Measurements from ENCODE around the gene CCNY. TPM values are rescaled to one million over a fixed set of nuclear protein-coding genes. Genes with fewer than 3 reads are reported as not detected.
A peak's percentile ranks its signal among the peaks of the same experiment; 100 is the strongest.

CCNY gene
- total RNA-seq, 2 experiments from 2014 or later: 31.2 to 32.1 TPM

GRCh38 chr10:35447693-35448407, 111.5 kb downstream of the CCNY start:
- Mint-ChIP-seq H3K4me1 (ENCODE audit: low read depth) (peaks cover 72% of the 10 kb centered on the region), H3K27me3 (ENCODE audit: low read depth) (no peaks in the 10 kb centered on the region), H3K27ac (peak overlapping the region; percentile 80), H3K4me3 (peak overlapping the region; percentile 52), H3K9me3 (peaks cover 27% of the 10 kb centered on the region), H3K36me3 (ENCODE audit: low read depth) (peaks cover 23% of the 10 kb centered on the region)
- CTCF ChIA-PET: no interaction called here
- peak; percentile 47 for DNase-seq
- intact Hi-C loops (cut with micrococcal nuclease): loop anchor here (2.0 to 10.0 kb wide), 2 partner anchors 15 to 453 kb away; no protein-coding TSS in a partner anchor

- intact Hi-C loops (cut with micrococcal nuclease): loop anchor here (2.0 to 10.0 kb wide), 2 partner anchors 14 to 454 kb away; no protein-coding TSS in a partner anchor
- Mint-ChIP-seq H3K27ac (peak overlapping the region; percentile 41), H3K4me1 (ENCODE audit: low read depth) (peaks cover 69% of the 10 kb centered on the region), H3K4me3 (no peak overlapping the region), H3K27me3 (ENCODE audit: low read depth) (no peaks in the 10 kb centered on the region), H3K9me3 (peaks cover 18% of the 10 kb centered on the region), H3K36me3 (ENCODE audit: low read depth) (peaks cover 17% of the 10 kb centered on the region)
- CTCF ChIA-PET: no interaction called here
- no peak for DNase-seq
These were observed 112.7 kb downstream of the CCNY start for GRCh38 chr10:35448687-35449662.

- Mint-ChIP-seq H3K9me3 (peaks cover 10% of the 10 kb centered on the region), H3K36me3 (ENCODE audit: low read depth) (peaks cover 11% of the 10 kb centered on the region), H3K4me1 (ENCODE audit: low read depth) (peaks cover 75% of the 10 kb centered on the region), H3K4me3 (peak overlapping the region; percentile 4), H3K27me3 (ENCODE audit: low read depth) (no peaks in the 10 kb centered on the region), H3K27ac (peak overlapping the region; percentile 2)
- DNase-seq: peak; percentile 52
- intact Hi-C loops (cut with micrococcal nuclease): loop anchor here (2.0 to 10.0 kb wide), 2 partner anchors 13 to 455 kb away; no protein-coding TSS in a partner anchor
- CTCF ChIA-PET: interaction anchor here (0.6 to 1.0 kb wide), 2 partner anchors 10 to 84 kb away, joined by 3 to 6 read pairs; no protein-coding TSS in a partner anchor
These were observed 113.6 kb downstream of the CCNY start for GRCh38 chr10:35449944-35450343.

GRCh38 chr10:35451151-35452016, 115.1 kb downstream of the CCNY start:
- Mint-ChIP-seq H3K27ac (no peak overlapping the region), H3K27me3 (ENCODE audit: low read depth) (no peaks in the 10 kb centered on the region), H3K4me1 (ENCODE audit: low read depth) (peaks cover 77% of the 10 kb centered on the region), H3K9me3 (peaks cover 2% of the 10 kb centered on the region), H3K4me3 (no peak overlapping the region), H3K36me3 (ENCODE audit: low read depth) (peaks cover 2% of the 10 kb centered on the region)
- no peak for DNase-seq
- CTCF ChIA-PET: interaction anchor here (0.6 to 1.4 kb wide), 3 partner anchors 10 to 446 kb away, joined by 3 to 4 read pairs (median 3); no protein-coding TSS in a partner anchor
- intact Hi-C loops (cut with micrococcal nuclease): no loop called here

GRCh38 chr10:35452171-35452570, 115.9 kb downstream of the CCNY start:
- CTCF ChIA-PET: interaction anchor here (0.6 to 1.4 kb wide), 3 partner anchors 9 to 212 kb away, joined by 3 to 4 read pairs (median 3); no protein-coding TSS in a partner anchor
- peaks cover 2% of the 10 kb centered on the region for H3K36me3 Mint-ChIP-seq (ENCODE audit: low read depth)
- H3K27ac Mint-ChIP-seq: no peak overlapping the region
- intact Hi-C loops (cut with micrococcal nuclease): no loop called here
- H3K9me3 Mint-ChIP-seq: no peaks in the 10 kb centered on the region
- H3K4me3 Mint-ChIP-seq: no peak overlapping the region
- H3K4me1 Mint-ChIP-seq (ENCODE audit: low read depth): peaks cover 77% of the 10 kb centered on the region
- no peak for DNase-seq
- H3K27me3 Mint-ChIP-seq (ENCODE audit: low read depth): no peaks in the 10 kb centered on the region

- H3K9me3 Mint-ChIP-seq: no peaks in the 10 kb centered on the region
- no peak for DNase-seq
- H3K27ac Mint-ChIP-seq: no peak overlapping the region
- peaks cover 2% of the 10 kb centered on the region for H3K36me3 Mint-ChIP-seq (ENCODE audit: low read depth)
- no peak overlapping the region for H3K4me3 Mint-ChIP-seq
- CTCF ChIA-PET: interaction anchor here (0.6 to 1.4 kb wide), 2 partner anchors 8 to 213 kb away, joined by 3 to 4 read pairs; no protein-coding TSS in a partner anchor
- H3K27me3 Mint-ChIP-seq (ENCODE audit: low read depth): no peaks in the 10 kb centered on the region
- intact Hi-C loops (cut with micrococcal nuclease): no loop called here
- peaks cover 78% of the 10 kb centered on the region for H3K4me1 Mint-ChIP-seq (ENCODE audit: low read depth)
These were observed 116.5 kb downstream of the CCNY start for GRCh38 chr10:35452847-35453246.

- H3K4me1 Mint-ChIP-seq (ENCODE audit: low read depth): peaks cover 77% of the 10 kb centered on the region
- H3K27ac Mint-ChIP-seq: no peak overlapping the region
- no peak overlapping the region for H3K4me3 Mint-ChIP-seq
- DNase-seq: no peak
- intact Hi-C loops (cut with micrococcal nuclease): no loop called here
- no peaks in the 10 kb centered on the region for H3K9me3 Mint-ChIP-seq
- CTCF ChIA-PET: no interaction called here
- H3K27me3 Mint-ChIP-seq (ENCODE audit: low read depth): no peaks in the 10 kb centered on the region
- peaks cover 2% of the 10 kb centered on the region for H3K36me3 Mint-ChIP-seq (ENCODE audit: low read depth)
These were observed 117.7 kb downstream of the CCNY start for GRCh38 chr10:35453855-35454532.

GRCh38 chr10:35456153-35456720, 119.9 kb downstream of the CCNY start:
- Mint-ChIP-seq H3K4me3 (no peak overlapping the region), H3K36me3 (ENCODE audit: low read depth) (peaks cover 2% of the 10 kb centered on the region), H3K27me3 (ENCODE audit: low read depth) (no peaks in the 10 kb centered on the region), H3K27ac (no peak overlapping the region), H3K9me3 (no peaks in the 10 kb centered on the region), H3K4me1 (ENCODE audit: low read depth) (peaks cover 77% of the 10 kb centered on the region)
- intact Hi-C loops (cut with micrococcal nuclease): no loop called here
- CTCF ChIA-PET: no interaction called here
- DNase-seq: no peak

- Mint-ChIP-seq H3K4me3 (no peak overlapping the region), H3K27me3 (ENCODE audit: low read depth) (no peaks in the 10 kb centered on the region), H3K4me1 (ENCODE audit: low read depth) (peaks cover 77% of the 10 kb centered on the region), H3K36me3 (ENCODE audit: low read depth) (peaks cover 2% of the 10 kb centered on the region), H3K9me3 (no peaks in the 10 kb centered on the region), H3K27ac (no peak overlapping the region)
- intact Hi-C loops (cut with micrococcal nuclease): no loop called here
- CTCF ChIA-PET: no interaction called here
- no peak for DNase-seq
These were observed 120.5 kb downstream of the CCNY start for GRCh38 chr10:35456784-35457183.

- intact Hi-C loops (cut with micrococcal nuclease): no loop called here
- no peaks in the 10 kb centered on the region for H3K27me3 Mint-ChIP-seq (ENCODE audit: low read depth)
- CTCF ChIA-PET: interaction anchor here (0.6 kb wide), 2 partner anchors 135 to 251 kb away, joined by 3 to 4 read pairs; no protein-coding TSS in a partner anchor
- H3K4me1 Mint-ChIP-seq (ENCODE audit: low read depth): peaks cover 86% of the 10 kb centered on the region
- H3K27ac Mint-ChIP-seq: peak overlapping the region; percentile 5
- DNase-seq: no peak
- peaks cover 2% of the 10 kb centered on the region for H3K36me3 Mint-ChIP-seq (ENCODE audit: low read depth)
- H3K4me3 Mint-ChIP-seq: no peak overlapping the region
- no peaks in the 10 kb centered on the region for H3K9me3 Mint-ChIP-seq
These were observed 122.5 kb downstream of the CCNY start for GRCh38 chr10:35458500-35459448.
